Stomach (tissue), 9 donors: ENCODE data around the gene SLC17A3. TPM values are rescaled to one million over a fixed set of nuclear protein-coding genes. Genes with fewer than 3 reads are reported as not detected.

Source experiments
- DNase-seq, 2 donors: peaks; one replicate each; pipeline versions ENCODE4 v3.0.0 to v3.0.0-alpha.2; 2013 to 2019
- H3K27ac ChIP-seq, 5 donors: fragments of 200-600 bp in 4 of 5; sonication (generic) in 4 of 5; one replicate each; pipeline ENCODE4 v1.5.1; 2013 to 2019; ENCODE audit warnings: mild to moderate bottlenecking in 1 of 5, moderate library complexity in 1 of 5
- H3K27me3 ChIP-seq, 3 donors: fragments of 200-600 bp; sonication (generic); one replicate each; pipeline ENCODE4 v1.5.1; 2017 to 2019; ENCODE audit warnings: mixed run types in 1 of 3
- H3K36me3 ChIP-seq, 4 donors: fragments of 200-600 bp; sonication (generic); 1 replicate in 3 of 4; 2 replicates in 1 of 4; pipeline ENCODE4 v1.5.1; 2016 to 2019
- H3K4me1 ChIP-seq, 4 donors: fragments of 200-600 bp; sonication (generic); one replicate each; pipeline ENCODE4 v1.5.1; 2016 to 2019
- H3K4me3 ChIP-seq, 4 donors: fragments of 200-600 bp; sonication (generic) in 3 of 4; one replicate each; pipeline ENCODE4 v1.5.1; 2016 to 2019; ENCODE audit warnings: mild to moderate bottlenecking in 1 of 4
- H3K9me3 ChIP-seq, 4 donors: fragments of 200-600 bp; sonication (generic); one replicate each; pipeline ENCODE4 v1.5.1; 2016 to 2019
- CTCF ChIP-seq, 7 experiments: fragments of 450-650 bp in 4 of 7; fragments of 200-600 bp in 3 of 7; sonication (generic) in 3 of 7; IDR thresholded peaks; one replicate each; pipeline ENCODE4 v1.5.1; 2016 to 2019; ENCODE audit warnings: antibody characterized with exemption in 7 of 7, control low read depth in 2 of 7, mild to moderate bottlenecking in 1 of 7
- EP300 ChIP-seq: sonication (generic); formaldehyde crosslinking; IDR thresholded peaks from one replicate; pipeline ENCODE4 v1.6.1; 2017; ENCODE audit warnings: antibody characterized with exemption
- POLR2A ChIP-seq, 4 donors: fragments of 450-650 bp; IDR thresholded peaks; one replicate each; pipeline ENCODE4 v1.6.1; 2016; ENCODE audit warnings: antibody characterized with exemption in 4 of 4, control low read depth in 2 of 4, mild to moderate bottlenecking in 1 of 4, moderate library complexity in 1 of 4
- POLR2AphosphoS5 ChIP-seq, 3 donors: sonication (generic); formaldehyde crosslinking; IDR thresholded peaks; one replicate each; pipeline ENCODE4 v1.6.1; 2016; ENCODE audit warnings: antibody characterized with exemption in 3 of 3
- WGBS, 5 donors: extraction: QIAGEN DNeasy Blood & Tissue Kit in 3 of 5; methylation state at CpG; one replicate each; pipeline versions ENCODE4 v1.1.5 to v1.1.7; 2013 to 2018; 5-methylcytosine and 5-hydroxymethylcytosine counted together
- intact Hi-C: fragments of 100-400 bp; cut with DNase I; formaldehyde crosslinking; loops from one replicate; pipeline ENCODE4 v1.15.1; 2023; ENCODE audit warnings: low total_unique reads
- polyA plus RNA-seq, 3 donors: library from polyadenylated mRNA; stranded (reverse); fragments of 200-250 nt; gene quantifications; one replicate each; pipeline ENCODE4 v1.2.3, GENCODE V29; 2013
- total RNA-seq, 5 donors: library from RNA; depleted of rRNA; stranded (reverse); fragments of >200 nt; gene quantifications; one replicate each; pipeline versions ENCODE4 v1.1.0 to v1.2.3, GENCODE V29; 2014 to 2016
- donor health status: healthy with polysubstance abuse.
- donor health status: Bipolar disorder and iron deficiency.
- donor health status: healthy.

SLC17A3 gene
- total and polyA plus RNA-seq, 8 donors: not detected

- DNase-seq: no peak
- Histone ChIP-seq H3K9me3 (no peaks in the 10 kb centered on the region), H3K4me3 (no peak overlapping the region), H3K36me3 (no peaks in the 10 kb centered on the region), H3K4me1 (no peaks in the 10 kb centered on the region), H3K27ac (no peak overlapping the region), H3K27me3 (no peaks in the 10 kb centered on the region)
- intact Hi-C loops: no loop called here
- WGBS, 5 donors: 82 to 93% (median 87%) methylated on average over 3 of the region's 3 CpGs
- TF ChIP-seq POLR2A (IDR thresholded peaks at IDR 0.05): no peak
- TF ChIP-seq POLR2AphosphoS5 (IDR thresholded peaks at IDR 0.05): no peak
- TF ChIP-seq CTCF (IDR thresholded peaks at IDR 0.05): no peak
- TF ChIP-seq EP300: no peak
Observed at GRCh38 chr6:25896252-25896651, 22.2 kb upstream of the SLC17A3 start.

GRCh38 chr6:25895771-25896170 is 21.7 kb upstream of the SLC17A3 start:
- TF ChIP-seq CTCF (IDR thresholded peaks at IDR 0.05): no peak
- no peak for TF ChIP-seq EP300
- TF ChIP-seq POLR2A (IDR thresholded peaks at IDR 0.05): no peak
- Histone ChIP-seq H3K36me3 (no peaks in the 10 kb centered on the region), H3K9me3 (no peaks in the 10 kb centered on the region), H3K27me3 (no peaks in the 10 kb centered on the region), H3K4me1 (no peaks in the 10 kb centered on the region), H3K4me3 (no peak overlapping the region), H3K27ac (no peak overlapping the region)
- no peak for DNase-seq
- intact Hi-C loops: no loop called here
- 73 to 92% (median 80%) methylated on average over 1 of the region's 1 CpG for WGBS, 5 donors

- no peaks in the 10 kb centered on the region for H3K4me1 ChIP-seq
- intact Hi-C loops: no loop called here
- no peaks in the 10 kb centered on the region for H3K9me3 ChIP-seq
- no peaks in the 10 kb centered on the region for H3K36me3 ChIP-seq
- TF ChIP-seq CTCF (IDR thresholded peaks at IDR 0.05) (no peak), POLR2A (IDR thresholded peaks at IDR 0.05) (no peak), POLR2AphosphoS5 (IDR thresholded peaks at IDR 0.05) (no peak), EP300 (no peak)
- DNase-seq: no peak
- H3K27ac ChIP-seq: no peak overlapping the region
- no peaks in the 10 kb centered on the region for H3K27me3 ChIP-seq
- WGBS, 5 donors: 71 to 83% (median 73%) methylated on average over 6 of the region's 6 CpGs
- no peak overlapping the region for H3K4me3 ChIP-seq
Observed at GRCh38 chr6:25893778-25894177, 19.7 kb upstream of the SLC17A3 start.

GRCh38 chr6:25892877-25893276 is 18.8 kb upstream of the SLC17A3 start:
- H3K36me3 ChIP-seq: no peaks in the 10 kb centered on the region
- no peak overlapping the region for H3K27ac ChIP-seq
- H3K4me3 ChIP-seq: no peak overlapping the region
- H3K4me1 ChIP-seq: no peaks in the 10 kb centered on the region
- DNase-seq: no peak
- intact Hi-C loops: no loop called here
- H3K9me3 ChIP-seq: no peaks in the 10 kb centered on the region
- H3K27me3 ChIP-seq: no peaks in the 10 kb centered on the region
- TF ChIP-seq POLR2AphosphoS5 (IDR thresholded peaks at IDR 0.05) (no peak), POLR2A (IDR thresholded peaks at IDR 0.05) (no peak), EP300 (no peak), CTCF (IDR thresholded peaks at IDR 0.05) (no peak)
